ENCODE measurements around the gene ACTN1.
A peak's percentile ranks its signal among the peaks of the same experiment; 100 is the strongest.

ACTN1 gene

DNA sequence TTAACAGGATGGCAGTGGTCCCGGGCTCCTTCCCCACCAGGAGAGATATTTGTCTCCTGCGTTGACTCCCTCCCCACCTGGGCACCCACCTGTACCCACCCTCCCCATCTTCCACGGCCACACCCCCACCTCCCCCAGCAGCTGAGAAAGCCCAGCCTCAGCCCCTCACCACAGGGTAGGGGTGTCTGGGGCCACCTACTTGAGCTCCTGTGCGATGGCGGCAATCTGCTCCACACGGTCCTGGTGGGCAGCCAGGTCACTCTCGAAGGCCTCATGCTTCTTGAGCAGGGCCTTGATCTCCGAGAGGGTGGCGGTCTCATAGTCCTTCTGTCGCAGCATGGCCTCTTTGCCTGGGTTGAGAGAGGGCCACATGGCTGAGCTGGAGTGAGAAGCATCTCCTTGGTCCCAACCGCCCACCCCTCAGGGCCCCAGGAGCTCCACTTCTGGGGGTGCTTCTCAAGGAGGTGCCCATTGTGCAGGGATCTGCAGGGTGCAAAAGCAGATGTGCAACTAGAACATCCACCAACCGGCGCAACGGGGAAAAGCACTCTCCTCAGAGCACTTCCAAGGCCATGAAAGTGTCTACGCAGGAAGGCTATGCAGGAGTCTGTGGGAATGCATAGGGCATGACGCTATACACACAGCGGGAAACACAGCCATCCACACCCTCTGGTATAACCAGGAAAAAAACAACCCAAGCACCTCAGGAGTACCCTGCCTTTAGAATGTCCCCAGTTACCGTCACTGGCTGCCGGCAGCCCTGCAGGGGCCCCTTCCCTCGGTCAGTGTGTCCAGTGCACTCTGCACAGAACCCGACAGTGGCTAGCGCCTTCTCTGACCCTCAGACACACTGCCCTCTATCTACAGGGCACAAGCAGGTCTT lies 93.6 kb downstream of the ACTN1 start:
- Mint-ChIP-seq H3K4me3 (no peak overlapping the region), H3K9me3 (no peaks in the 10 kb centered on the region), H3K36me3 (ENCODE audit: low read depth) (peaks cover 58% of the 10 kb centered on the region), H3K27ac (no peak overlapping the region), H3K4me1 (no peaks in the 10 kb centered on the region), H3K27me3 (ENCODE audit: low read depth) (no peaks in the 10 kb centered on the region)
- TF ChIP-seq, protein P1, sequence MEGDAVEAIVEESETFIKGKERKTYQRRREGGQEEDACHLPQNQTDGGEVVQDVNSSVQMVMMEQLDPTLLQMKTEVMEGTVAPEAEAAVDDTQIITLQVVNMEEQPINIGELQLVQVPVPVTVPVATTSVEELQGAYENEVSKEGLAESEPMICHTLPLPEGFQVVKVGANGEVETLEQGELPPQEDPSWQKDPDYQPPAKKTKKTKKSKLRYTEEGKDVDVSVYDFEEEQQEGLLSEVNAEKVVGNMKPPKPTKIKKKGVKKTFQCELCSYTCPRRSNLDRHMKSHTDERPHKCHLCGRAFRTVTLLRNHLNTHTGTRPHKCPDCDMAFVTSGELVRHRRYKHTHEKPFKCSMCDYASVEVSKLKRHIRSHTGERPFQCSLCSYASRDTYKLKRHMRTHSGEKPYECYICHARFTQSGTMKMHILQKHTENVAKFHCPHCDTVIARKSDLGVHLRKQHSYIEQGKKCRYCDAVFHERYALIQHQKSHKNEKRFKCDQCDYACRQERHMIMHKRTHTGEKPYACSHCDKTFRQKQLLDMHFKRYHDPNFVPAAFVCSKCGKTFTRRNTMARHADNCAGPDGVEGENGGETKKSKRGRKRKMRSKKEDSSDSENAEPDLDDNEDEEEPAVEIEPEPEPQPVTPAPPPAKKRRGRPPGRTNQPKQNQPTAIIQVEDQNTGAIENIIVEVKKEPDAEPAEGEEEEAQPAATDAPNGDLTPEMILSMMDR (IDR thresholded peaks at IDR 0.05; ENCODE audit: unreplicated experiment in 3 of 3): no peak

DNA sequence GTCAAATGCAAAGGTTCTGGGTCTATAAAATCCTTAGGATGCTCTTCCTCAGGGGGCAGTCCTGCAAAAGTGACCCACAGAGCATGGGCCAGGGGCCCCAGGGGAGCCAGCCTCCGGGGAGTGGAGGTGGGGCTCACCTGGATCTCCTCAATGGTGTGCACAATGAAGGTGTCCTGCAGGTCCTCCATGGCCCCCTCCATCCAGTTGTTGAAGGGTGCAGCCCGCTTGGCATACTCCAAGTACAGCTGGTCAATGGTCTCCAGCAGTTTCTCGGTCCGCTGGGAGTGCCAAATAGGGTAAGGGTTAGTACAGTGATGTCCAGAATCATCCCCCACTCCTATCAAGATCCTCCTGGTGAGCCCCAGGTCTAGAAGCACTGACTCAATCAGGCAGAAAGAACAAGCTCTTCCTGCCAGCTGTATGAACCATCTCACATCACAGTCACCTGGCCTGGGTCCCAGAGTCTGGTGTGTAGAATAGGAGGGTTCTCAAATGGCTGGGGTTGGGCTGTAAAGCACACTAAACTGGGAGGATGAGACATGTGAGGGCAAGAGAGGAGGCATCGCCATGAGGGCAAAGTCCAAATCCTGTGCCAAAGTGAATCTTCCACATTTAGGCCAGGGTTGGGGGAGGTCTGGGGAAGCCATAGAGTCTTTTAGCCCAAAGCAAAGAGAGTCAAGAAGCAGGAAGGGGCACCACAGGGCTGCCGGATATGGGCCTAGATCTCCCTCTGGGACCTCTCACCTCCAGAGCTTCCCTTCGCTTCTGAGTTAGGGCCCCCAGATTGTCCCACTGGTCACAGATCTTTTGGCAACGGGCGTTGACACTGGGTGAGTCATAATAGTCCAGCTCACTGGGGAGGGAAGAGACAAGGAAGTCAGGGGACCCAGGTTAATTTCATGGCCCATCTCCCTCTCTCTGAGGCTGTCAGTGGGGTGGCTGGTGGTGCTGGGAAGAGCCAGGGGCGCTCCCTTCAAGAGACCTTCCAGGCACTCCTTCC lies 94.8 kb downstream of the ACTN1 start:
- Mint-ChIP-seq H3K4me1 (no peaks in the 10 kb centered on the region), H3K27me3 (ENCODE audit: low read depth) (no peaks in the 10 kb centered on the region), H3K27ac (peak overlapping the region in 1 of 3 experiments; percentile 17), H3K4me3 (no peak overlapping the region), H3K9me3 (no peaks in the 10 kb centered on the region), H3K36me3 (ENCODE audit: low read depth) (peaks cover 54% of the 10 kb centered on the region)
- TF ChIP-seq, protein P1 (IDR thresholded peaks at IDR 0.05; ENCODE audit: unreplicated experiment in 3 of 3): no peak

DNA sequence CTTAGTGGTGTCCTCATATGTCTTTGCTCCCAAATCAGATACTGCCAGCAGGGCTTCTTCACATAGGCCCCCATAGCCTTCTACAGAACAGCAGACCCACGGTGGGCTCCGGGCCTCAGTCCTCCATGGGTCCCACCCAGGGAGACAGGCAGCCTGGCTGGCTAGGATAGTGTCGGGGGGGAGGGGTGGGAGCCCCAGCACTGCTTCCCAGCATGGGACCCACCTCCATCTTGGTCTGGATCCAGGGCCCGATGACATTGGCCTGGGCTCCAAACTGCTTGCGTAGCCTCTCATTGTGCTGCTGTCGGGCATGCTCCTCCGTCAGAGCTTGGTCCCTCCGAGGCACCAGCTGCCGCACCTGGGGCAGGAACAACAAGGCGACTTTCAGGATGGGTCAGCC lies 96.9 kb downstream of the ACTN1 start:
- H3K9me3 Mint-ChIP-seq: no peaks in the 10 kb centered on the region
- no peak overlapping the region for H3K27ac Mint-ChIP-seq
- TF ChIP-seq, protein P1 (IDR thresholded peaks at IDR 0.05; ENCODE audit: unreplicated experiment in 3 of 3): no peak
- H3K4me1 Mint-ChIP-seq: no peaks in the 10 kb centered on the region
- H3K36me3 Mint-ChIP-seq (ENCODE audit: low read depth): peaks cover 50% of the 10 kb centered on the region
- H3K27me3 Mint-ChIP-seq (ENCODE audit: low read depth): no peaks in the 10 kb centered on the region
- no peak overlapping the region for H3K4me3 Mint-ChIP-seq

DNA sequence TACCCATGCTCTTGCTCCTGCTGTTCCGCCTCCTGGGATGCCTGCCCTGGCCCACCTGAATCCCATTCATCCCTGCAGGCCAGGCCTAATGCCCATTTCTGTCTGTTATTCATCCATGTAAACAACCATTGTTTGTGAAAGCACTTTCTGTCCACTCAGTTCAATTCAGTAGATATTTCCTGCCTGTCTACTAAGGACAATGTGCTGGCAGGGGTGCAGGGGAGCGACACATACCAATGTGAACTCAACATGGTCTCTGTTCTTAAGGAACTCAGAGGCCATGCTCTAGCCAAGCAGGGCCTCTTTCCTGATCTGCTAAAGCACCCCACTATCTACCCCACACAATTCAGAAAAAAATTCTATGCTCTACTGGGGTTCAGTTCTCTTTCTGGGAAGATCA lies 97.7 kb downstream of the ACTN1 start:
- peaks cover 50% of the 10 kb centered on the region for H3K36me3 Mint-ChIP-seq (ENCODE audit: low read depth)
- no peaks in the 10 kb centered on the region for H3K4me1 Mint-ChIP-seq
- TF ChIP-seq, protein P1 (IDR thresholded peaks at IDR 0.05; ENCODE audit: unreplicated experiment in 3 of 3): no peak
- H3K9me3 Mint-ChIP-seq: no peaks in the 10 kb centered on the region
- H3K27ac Mint-ChIP-seq: no peak overlapping the region
- H3K27me3 Mint-ChIP-seq (ENCODE audit: low read depth): no peaks in the 10 kb centered on the region
- H3K4me3 Mint-ChIP-seq: no peak overlapping the region

DNA sequence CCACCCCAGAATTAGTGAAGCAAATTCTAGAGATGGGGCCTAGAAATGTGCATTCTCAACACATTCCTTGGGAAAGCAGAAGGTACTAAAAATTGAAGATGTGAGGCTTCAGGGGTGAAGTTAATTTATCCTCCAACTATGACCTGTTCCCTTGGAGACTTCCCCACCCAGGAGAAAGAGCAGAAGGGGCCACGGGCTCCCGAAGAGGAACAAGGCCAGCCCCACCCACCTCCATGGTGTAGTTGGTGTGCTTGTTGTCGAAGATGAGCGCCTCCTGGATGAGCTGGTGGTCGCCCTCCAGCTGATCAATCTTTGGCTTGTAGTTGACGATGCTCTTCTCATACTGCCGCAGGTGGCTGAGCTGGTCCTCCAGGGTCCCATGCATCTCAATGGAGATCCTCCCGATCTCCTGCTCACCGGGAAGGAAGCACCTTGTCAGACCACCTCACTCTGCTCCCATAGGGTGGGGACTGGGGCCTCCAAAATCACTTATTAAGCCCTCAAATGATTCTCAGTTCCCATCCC lies 98.5 kb downstream of the ACTN1 start:
- H3K4me3 Mint-ChIP-seq: no peak overlapping the region
- H3K9me3 Mint-ChIP-seq: no peaks in the 10 kb centered on the region
- no peaks in the 10 kb centered on the region for H3K27me3 Mint-ChIP-seq (ENCODE audit: low read depth)
- no peak overlapping the region for H3K27ac Mint-ChIP-seq
- TF ChIP-seq, protein P1 (IDR thresholded peaks at IDR 0.05; ENCODE audit: unreplicated experiment in 3 of 3): no peak
- H3K4me1 Mint-ChIP-seq: no peaks in the 10 kb centered on the region
- H3K36me3 Mint-ChIP-seq (ENCODE audit: low read depth): peaks cover 52% of the 10 kb centered on the region

Measured in nephron (organoid).